Measurements from ENCODE around the gene C2orf76. TPM values are rescaled to one million over a fixed set of nuclear protein-coding genes. Genes with fewer than 3 reads are reported as not detected.

Gene C2orf76
- total and polyA plus RNA-seq, 2 experiments from 2014 or later: 9.5 to 17.0 TPM

GRCh38 chr2:119286661-119287060, 80.0 kb downstream of the C2orf76 start:
- no peak for DNase-seq (ENCODE audit: low read depth in 1 of 2, low spot score in 1 of 2)
- no peak for TF ChIP-seq CTCF (IDR thresholded peaks at IDR 0.05; ENCODE audit: low read depth, low read length)
- Histone ChIP-seq H3K27me3 (peaks cover 7% of the 10 kb centered on the region), H3K4me1 (ENCODE audit: low read depth) (no peaks in the 10 kb centered on the region), H3K9me3 (ENCODE audit: low read depth) (no peaks in the 10 kb centered on the region), H3K36me3 (no peaks in the 10 kb centered on the region), H3K4me3 (no peak overlapping the region), H3K27ac (no peak overlapping the region)

- no peak overlapping the region for H3K27ac ChIP-seq
- no peaks in the 10 kb centered on the region for H3K9me3 ChIP-seq (ENCODE audit: low read depth)
- DNase-seq (ENCODE audit: low read depth in 1 of 2, low spot score in 1 of 2): peak in 1 of 2 donors; percentile 61
- no peaks in the 10 kb centered on the region for H3K4me1 ChIP-seq (ENCODE audit: low read depth)
- H3K4me3 ChIP-seq: no peak overlapping the region
- H3K27me3 ChIP-seq: no peaks in the 10 kb centered on the region
- no peaks in the 10 kb centered on the region for H3K36me3 ChIP-seq
- TF ChIP-seq CTCF (IDR thresholded peaks at IDR 0.05; ENCODE audit: low read depth, low read length): no peak
Observed at GRCh38 chr2:119283873-119284331, 82.7 kb downstream of the C2orf76 start.

- DNase-seq (ENCODE audit: low read depth in 1 of 2, low spot score in 1 of 2): no peak
- Histone ChIP-seq H3K9me3 (ENCODE audit: low read depth) (no peaks in the 10 kb centered on the region), H3K4me1 (ENCODE audit: low read depth) (no peaks in the 10 kb centered on the region), H3K4me3 (no peak overlapping the region), H3K27me3 (no peaks in the 10 kb centered on the region), H3K27ac (no peak overlapping the region), H3K36me3 (no peaks in the 10 kb centered on the region)
- no peak for TF ChIP-seq CTCF (IDR thresholded peaks at IDR 0.05; ENCODE audit: low read depth, low read length)
Observed at GRCh38 chr2:119282996-119283511, 83.6 kb downstream of the C2orf76 start.

GRCh38 chr2:119282146-119282995, 84.3 kb downstream of the C2orf76 start:
- Histone ChIP-seq H3K36me3 (no peaks in the 10 kb centered on the region), H3K4me1 (ENCODE audit: low read depth) (no peaks in the 10 kb centered on the region), H3K27ac (no peak overlapping the region), H3K4me3 (no peak overlapping the region), H3K27me3 (no peaks in the 10 kb centered on the region), H3K9me3 (ENCODE audit: low read depth) (no peaks in the 10 kb centered on the region)
- DNase-seq (ENCODE audit: low read depth in 1 of 2, low spot score in 1 of 2): no peak
- TF ChIP-seq CTCF (IDR thresholded peaks at IDR 0.05; ENCODE audit: low read depth, low read length): no peak

- Histone ChIP-seq H3K9me3 (ENCODE audit: low read depth) (no peaks in the 10 kb centered on the region), H3K4me3 (no peak overlapping the region), H3K27ac (no peak overlapping the region), H3K4me1 (ENCODE audit: low read depth) (no peaks in the 10 kb centered on the region), H3K36me3 (no peaks in the 10 kb centered on the region), H3K27me3 (no peaks in the 10 kb centered on the region)
- no peak for DNase-seq (ENCODE audit: low read depth in 1 of 2, low spot score in 1 of 2)
- no peak for TF ChIP-seq CTCF (IDR thresholded peaks at IDR 0.05; ENCODE audit: low read depth, low read length)
Observed at GRCh38 chr2:119280680-119281079, 86.0 kb downstream of the C2orf76 start.

Data from cardiac muscle cell (in vitro differentiated cells and primary cell).